HG02938 (cell line): ENCODE measurements around the gene ATAD1.

Experiments
- ATAC-seq: cut with Tn5 transposase; IDR thresholded peaks from one replicate; pipeline ENCODE4 v1.9.1; 2021; ENCODE audit warnings: mild to moderate bottlenecking, moderate library complexity; ENCODE audit not compliant: unreplicated experiment

Gene ATAD1

GRCh38 chr10:87722716-87723115 lies 95.3 kb downstream of the ATAD1 start:
- no peak for ATAC-seq

DNA sequence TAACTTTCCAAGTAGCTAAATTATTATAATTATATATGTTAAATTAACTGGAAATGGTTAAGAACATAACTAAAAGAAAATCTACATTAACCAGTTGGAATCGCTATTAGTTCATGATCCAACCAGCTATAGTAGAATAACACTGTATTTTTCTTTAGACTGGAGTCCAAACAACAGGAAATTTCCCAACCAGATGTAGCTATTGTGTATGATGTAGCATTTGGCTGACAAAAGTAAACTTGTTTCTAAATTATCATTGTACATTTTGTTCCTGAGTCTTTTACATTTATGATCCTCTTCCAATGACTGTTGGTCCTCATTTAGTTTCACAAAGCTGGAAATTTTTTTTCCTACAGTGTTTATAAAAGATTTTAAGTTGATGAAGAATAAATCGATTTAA lies 96.2 kb downstream of the ATAD1 start:
- no peak for ATAC-seq

DNA sequence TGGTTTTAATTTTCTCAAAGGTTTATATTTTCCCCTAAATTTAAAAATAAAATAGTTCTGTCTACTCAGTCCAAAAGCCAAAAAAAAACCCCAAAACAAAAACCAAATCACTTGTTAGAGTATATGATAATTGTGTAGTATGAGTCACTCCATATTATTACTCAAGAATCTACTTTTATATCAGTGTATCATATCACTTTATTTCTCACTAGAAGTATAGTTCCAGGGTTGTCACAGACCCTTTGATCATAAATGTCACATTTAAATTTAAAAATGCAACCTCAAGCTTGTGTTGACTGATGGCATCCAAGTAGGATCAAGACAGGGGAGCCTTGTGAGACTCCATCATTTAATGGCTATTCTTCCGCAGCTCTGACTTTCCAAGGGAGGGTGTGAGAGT lies 97.4 kb downstream of the ATAD1 start:
- ATAC-seq: no peak

- no peak for ATAC-seq
Measured at GRCh38 chr10:87716348-87716670, 101.7 kb downstream of the ATAD1 start.

DNA sequence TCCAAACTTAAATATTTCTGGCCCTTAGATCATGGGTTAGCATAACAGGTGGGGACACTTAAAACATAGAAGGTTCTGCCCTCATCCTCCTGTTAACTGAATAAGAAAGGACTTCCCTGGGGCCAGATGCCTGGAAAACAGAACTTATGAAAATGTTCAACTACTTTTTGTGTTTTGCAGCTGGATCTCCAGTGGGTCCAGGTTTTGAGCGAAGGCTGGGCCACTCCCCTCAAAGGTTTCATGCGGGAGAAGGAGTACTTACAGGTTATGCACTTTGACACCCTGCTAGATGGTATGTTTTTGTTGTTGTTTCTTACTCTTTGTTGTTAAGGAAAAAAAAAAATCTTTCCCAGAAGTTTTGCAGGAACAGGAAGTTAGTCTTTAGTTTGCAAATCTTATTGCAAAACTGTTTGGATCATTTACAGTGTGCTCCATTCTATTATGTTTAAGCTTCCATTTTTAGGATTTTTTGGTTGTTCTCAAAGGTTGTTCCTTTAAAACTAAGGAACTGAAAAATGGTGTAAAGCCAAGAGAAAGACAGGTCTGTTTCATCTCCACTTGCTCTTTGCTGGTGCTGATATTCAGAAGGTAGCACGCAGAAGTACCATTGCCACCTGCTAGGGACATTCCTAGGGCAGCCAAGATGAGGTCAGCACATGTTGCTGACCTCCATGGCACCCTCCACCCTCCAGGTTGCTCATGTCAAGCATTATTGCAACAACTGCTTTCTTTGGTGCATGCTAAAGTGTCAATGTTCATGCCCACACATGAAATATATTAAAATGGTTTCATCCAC lies 102.3 kb downstream of the ATAD1 start:
- no peak for ATAC-seq

- ATAC-seq: no peak
Measured at GRCh38 chr10:87713707-87714106, 104.3 kb downstream of the ATAD1 start.

DNA sequence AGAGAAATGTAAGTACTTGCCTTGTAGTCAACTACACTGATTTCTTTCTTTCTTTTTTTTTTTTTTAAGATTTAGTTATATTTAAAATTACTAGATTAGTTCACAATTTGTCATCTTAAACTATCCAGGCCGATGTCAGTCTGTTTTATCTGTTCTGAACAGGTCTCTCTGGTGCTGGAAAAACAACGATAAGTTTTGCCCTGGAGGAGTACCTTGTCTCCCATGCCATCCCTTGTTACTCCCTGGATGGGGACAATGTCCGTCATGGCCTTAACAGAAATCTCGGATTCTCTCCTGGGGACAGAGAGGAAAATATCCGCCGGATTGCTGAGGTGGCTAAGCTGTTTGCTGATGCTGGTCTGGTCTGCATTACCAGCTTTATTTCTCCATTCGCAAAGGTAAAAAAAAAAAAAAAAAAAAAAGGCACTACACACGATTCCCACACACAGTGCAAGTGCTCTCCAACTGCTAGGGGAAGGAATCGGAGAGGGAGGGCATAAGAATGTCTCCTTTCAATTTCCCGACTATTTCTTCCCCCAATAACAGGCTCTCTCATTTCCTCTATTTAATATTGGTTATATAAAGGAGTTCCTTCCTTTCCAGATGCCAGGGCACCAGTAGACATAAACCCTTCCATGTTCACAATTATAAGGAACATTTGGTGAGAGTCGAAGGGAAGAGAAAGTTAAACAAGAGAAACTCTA lies 105.0 kb downstream of the ATAD1 start:
- ATAC-seq: no peak

DNA sequence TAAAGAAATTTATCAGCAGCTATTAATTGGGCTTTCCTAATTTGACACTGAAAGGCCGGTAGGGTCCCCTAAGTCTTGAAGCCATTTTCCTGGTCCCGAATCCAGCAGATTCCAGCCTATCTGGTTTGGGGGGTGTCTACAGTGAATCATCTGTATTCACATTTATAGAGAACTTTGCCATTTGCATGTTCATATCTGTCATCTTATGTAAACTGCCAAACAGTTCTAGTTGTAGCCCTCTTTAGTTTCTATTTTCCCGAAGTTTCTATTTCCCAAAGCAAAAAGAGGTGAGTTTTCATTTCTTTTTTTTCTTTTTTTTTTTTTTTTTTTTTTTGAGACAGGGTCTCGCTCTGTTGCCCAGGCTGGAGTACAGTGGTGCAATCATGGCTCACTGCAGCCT lies 110.8 kb downstream of the ATAD1 start:
- no peak for ATAC-seq

GRCh38 chr10:87706731-87707130 lies 111.3 kb downstream of the ATAD1 start:
- no peak for ATAC-seq

- no peak for ATAC-seq
Measured at GRCh38 chr10:87705339-87705738, 112.7 kb downstream of the ATAD1 start.

DNA sequence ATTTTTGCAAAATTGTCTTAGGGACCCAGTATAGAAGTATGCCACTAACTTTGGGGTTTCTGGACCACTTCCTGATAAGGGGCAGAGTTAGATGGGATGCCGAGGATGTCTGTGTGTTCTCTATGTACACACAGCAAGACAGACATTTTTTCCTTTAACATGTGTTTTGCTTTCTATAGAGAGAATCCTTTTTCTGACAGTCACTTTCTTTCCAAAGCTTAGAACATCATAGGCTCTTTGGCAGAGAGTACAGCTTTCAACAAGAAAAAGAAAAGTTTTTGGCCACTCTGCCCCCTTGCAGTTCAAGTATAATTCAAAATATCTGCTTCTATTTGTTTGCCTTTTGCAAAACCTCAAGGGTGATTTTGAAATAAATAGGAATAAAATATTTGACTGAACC lies 114.3 kb downstream of the ATAD1 start:
- ATAC-seq: no peak

- ATAC-seq: no peak
Measured at GRCh38 chr10:87702973-87703294, 115.1 kb downstream of the ATAD1 start.

DNA sequence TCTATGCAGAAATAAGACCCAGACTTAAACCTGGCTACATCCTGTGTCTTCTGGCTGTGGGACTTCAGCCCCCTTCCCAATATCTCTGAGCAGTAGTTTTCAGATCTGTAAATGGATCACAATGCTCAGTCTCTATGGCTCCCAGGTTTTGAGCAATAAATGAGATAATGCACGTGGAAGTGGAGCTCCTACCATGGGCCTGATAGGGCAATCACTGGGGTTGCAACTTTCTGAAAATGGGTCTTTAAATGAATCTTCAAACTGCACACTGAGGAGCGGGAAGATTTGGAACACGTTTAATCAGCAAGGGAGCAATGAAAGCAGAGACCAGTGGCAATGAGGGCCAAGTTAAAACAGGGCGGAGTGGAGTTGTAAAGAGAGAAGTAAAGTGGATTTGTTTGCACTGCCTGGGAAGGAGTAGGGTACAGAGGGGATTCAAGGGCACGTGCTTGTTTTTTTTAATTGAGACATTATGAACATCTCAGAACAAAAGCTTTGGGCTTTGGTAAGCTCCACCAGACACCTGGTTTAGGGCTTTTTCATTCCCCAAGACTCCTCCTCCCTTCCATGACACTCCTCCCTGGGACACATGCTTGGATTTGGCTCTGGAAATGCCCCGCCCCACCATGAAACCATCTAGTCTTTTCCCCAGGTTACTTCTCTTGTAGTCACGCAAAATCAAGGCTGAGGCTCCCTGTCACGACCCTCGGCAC lies 115.6 kb downstream of the ATAD1 start:
- no peak for ATAC-seq
